Osteocyte (in vitro differentiated cells): ENCODE measurements around the gene HS6ST1. TPM values are rescaled to one million over a fixed set of nuclear protein-coding genes. Genes with fewer than 3 reads are reported as not detected.

Experiments used
- DNase-seq: peaks from one replicate; pipeline ENCODE4 v3.0.0; 2021; ENCODE audit warnings: mixed read lengths; ENCODE audit not compliant: unreplicated experiment; ENCODE audit errors: extremely low spot score
- H3K27ac Mint-ChIP-seq: one replicate; pipeline ENCODE4 v1.8.0; 2021; ENCODE audit warnings: mild to moderate bottlenecking, mixed read lengths; ENCODE audit not compliant: unreplicated experiment
- H3K27me3 Mint-ChIP-seq: one replicate; pipeline ENCODE4 v1.8.0; 2021; ENCODE audit warnings: mixed read lengths; ENCODE audit not compliant: unreplicated experiment
- H3K36me3 Mint-ChIP-seq: one replicate; pipeline ENCODE4 v1.8.0; 2021; ENCODE audit warnings: mixed read lengths; ENCODE audit not compliant: unreplicated experiment
- H3K4me1 Mint-ChIP-seq: one replicate; pipeline ENCODE4 v1.8.0; 2021; ENCODE audit warnings: mixed read lengths; ENCODE audit not compliant: unreplicated experiment
- H3K4me3 Mint-ChIP-seq: one replicate; pipeline ENCODE4 v1.8.0; 2021; ENCODE audit warnings: mild to moderate bottlenecking, moderate library complexity, mixed read lengths; ENCODE audit not compliant: unreplicated experiment
- H3K9me3 Mint-ChIP-seq: one replicate; pipeline ENCODE4 v1.8.0; 2021; ENCODE audit warnings: mixed read lengths; ENCODE audit not compliant: unreplicated experiment
- total RNA-seq: library from RNA; stranded (reverse); gene quantifications from 2 replicates; pipeline ENCODE4 v1.2.1, GENCODE V29; 2021
- TF ChIP-seq, protein P1 (sequence below): fragments of 200-600 bp; sonication (generic); IDR thresholded peaks from 2 replicates; pipeline ENCODE4 v1.5.0; 2021; ENCODE audit warnings: antibody characterized with exemption, mild to moderate bottlenecking, moderate library complexity

HS6ST1 gene
- total RNA-seq, 1 donor from 2014 or later = 43.0 TPM

GRCh38 chr2:128314348-128315121 is 4.1 kb downstream of the HS6ST1 start:
- Mint-ChIP-seq H3K9me3 (no peaks in the 10 kb centered on the region), H3K27me3 (no peaks in the 10 kb centered on the region), H3K4me1 (peaks cover 56% of the 10 kb centered on the region), H3K36me3 (peaks cover 7% of the 10 kb centered on the region), H3K27ac (no peak overlapping the region), H3K4me3 (no peak overlapping the region)
- TF ChIP-seq, protein P1, sequence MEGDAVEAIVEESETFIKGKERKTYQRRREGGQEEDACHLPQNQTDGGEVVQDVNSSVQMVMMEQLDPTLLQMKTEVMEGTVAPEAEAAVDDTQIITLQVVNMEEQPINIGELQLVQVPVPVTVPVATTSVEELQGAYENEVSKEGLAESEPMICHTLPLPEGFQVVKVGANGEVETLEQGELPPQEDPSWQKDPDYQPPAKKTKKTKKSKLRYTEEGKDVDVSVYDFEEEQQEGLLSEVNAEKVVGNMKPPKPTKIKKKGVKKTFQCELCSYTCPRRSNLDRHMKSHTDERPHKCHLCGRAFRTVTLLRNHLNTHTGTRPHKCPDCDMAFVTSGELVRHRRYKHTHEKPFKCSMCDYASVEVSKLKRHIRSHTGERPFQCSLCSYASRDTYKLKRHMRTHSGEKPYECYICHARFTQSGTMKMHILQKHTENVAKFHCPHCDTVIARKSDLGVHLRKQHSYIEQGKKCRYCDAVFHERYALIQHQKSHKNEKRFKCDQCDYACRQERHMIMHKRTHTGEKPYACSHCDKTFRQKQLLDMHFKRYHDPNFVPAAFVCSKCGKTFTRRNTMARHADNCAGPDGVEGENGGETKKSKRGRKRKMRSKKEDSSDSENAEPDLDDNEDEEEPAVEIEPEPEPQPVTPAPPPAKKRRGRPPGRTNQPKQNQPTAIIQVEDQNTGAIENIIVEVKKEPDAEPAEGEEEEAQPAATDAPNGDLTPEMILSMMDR = no peak
- peak; percentile 77 for DNase-seq

DNA sequence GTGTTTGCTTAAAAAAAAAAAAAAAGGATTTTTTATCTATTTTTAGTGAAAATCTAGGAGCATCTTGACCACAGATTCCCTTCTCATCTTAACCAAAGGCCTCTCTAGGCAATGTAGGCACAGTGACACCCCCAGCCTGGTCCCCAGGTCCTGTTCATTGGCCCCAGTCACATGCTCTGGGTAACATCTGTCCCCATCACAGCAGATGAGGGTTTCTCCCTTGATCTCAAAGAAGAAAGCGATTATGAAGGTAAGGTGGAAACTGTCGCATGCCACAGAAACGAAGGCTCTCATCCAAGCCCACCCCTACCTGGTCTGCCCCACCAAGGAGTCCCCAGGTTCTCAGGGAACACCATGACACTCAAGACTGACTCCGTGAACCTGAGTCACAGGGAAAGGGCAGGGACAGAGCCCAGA is 4.7 kb downstream of the HS6ST1 start:
- Mint-ChIP-seq H3K27me3 (no peaks in the 10 kb centered on the region), H3K9me3 (no peaks in the 10 kb centered on the region), H3K4me3 (no peak overlapping the region), H3K27ac (no peak overlapping the region), H3K36me3 (peaks cover 7% of the 10 kb centered on the region), H3K4me1 (peaks cover 62% of the 10 kb centered on the region)
- DNase-seq = no peak
- TF ChIP-seq, protein P1 = no peak

- H3K4me3 Mint-ChIP-seq = no peak overlapping the region
- H3K4me1 Mint-ChIP-seq = peaks cover 62% of the 10 kb centered on the region
- H3K36me3 Mint-ChIP-seq = peaks cover 7% of the 10 kb centered on the region
Measured at GRCh38 chr2:128313091-128313836, 5.4 kb downstream of the HS6ST1 start.

GRCh38 chr2:128312411-128312810 is 6.3 kb downstream of the HS6ST1 start:
- TF ChIP-seq, protein P1 = no peak
- H3K36me3 Mint-ChIP-seq = peaks cover 7% of the 10 kb centered on the region
- no peaks in the 10 kb centered on the region for H3K9me3 Mint-ChIP-seq
- no peak overlapping the region for H3K27ac Mint-ChIP-seq
- H3K27me3 Mint-ChIP-seq = no peaks in the 10 kb centered on the region
- H3K4me1 Mint-ChIP-seq = peaks cover 67% of the 10 kb centered on the region
- H3K4me3 Mint-ChIP-seq = no peak overlapping the region
- no peak for DNase-seq

More at GRCh38 chr2:128313091-128313836, 5.4 kb downstream of the HS6ST1 start:
- TF ChIP-seq, protein P1 = no peak
- Mint-ChIP-seq H3K27me3 (no peaks in the 10 kb centered on the region), H3K9me3 (no peaks in the 10 kb centered on the region), H3K27ac (peak overlapping the region; percentile 42)
- DNase-seq = no peak

DNA sequence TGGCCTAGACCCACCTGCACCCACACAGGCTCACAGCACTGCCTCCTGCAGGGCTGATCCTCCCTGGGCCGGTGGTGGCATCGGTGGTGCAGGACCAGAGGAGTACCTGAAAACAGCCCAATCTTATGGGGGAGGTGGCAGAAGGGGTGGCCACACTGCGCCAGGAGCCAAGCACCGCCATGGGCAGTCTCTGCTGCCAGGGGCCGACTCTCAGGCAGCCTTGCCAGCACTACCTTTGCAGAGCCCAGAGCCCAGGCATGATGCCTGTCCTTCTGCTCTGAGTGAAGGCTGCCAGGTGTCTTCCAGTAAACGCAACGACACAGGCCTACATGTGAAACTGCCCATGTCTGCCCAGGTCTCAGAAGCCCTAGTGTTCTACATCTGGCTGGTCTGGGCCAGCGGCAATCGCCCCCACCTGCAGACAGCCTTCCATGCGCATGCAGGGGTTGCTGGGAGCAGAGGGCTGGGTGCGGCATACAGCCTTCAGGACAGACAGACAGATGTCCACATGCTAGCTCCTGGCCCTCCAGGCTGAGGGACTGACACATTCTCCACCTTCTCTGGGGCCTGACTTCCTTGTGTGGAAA is 6.8 kb downstream of the HS6ST1 start:
- Mint-ChIP-seq H3K27ac (no peak overlapping the region), H3K4me1 (peaks cover 69% of the 10 kb centered on the region), H3K9me3 (no peaks in the 10 kb centered on the region), H3K27me3 (no peaks in the 10 kb centered on the region), H3K4me3 (no peak overlapping the region), H3K36me3 (peaks cover 7% of the 10 kb centered on the region)
- TF ChIP-seq, protein P1 = no peak
- peak; percentile 79 for DNase-seq
